Measurements from ENCODE around the gene HNF1A.

GRCh38 chr12:120941846-120942405, 36.4 kb upstream of the HNF1A start:
- TF ChIP-seq CTCF (IDR thresholded peaks at IDR 0.05) (no peak), POLR2A (IDR thresholded peaks at IDR 0.05) (no peak)
